Measurements from ENCODE around the gene CEACAM16.

CEACAM16 gene

GRCh38 chr19:44759083-44759804, 60.3 kb downstream of the CEACAM16 start:
- no peak for ATAC-seq (replicated peaks; ENCODE audit: extremely low read depth, poor library complexity, severe bottlenecking)
- Mint-ChIP-seq H3K9me3 (no peaks in the 10 kb centered on the region), H3K27me3 (no peaks in the 10 kb centered on the region), H3K4me3 (peak overlapping the region; percentile 50), H3K4me1 (peaks cover 30% of the 10 kb centered on the region), H3K36me3 (ENCODE audit: insufficient read depth) (peaks cover 32% of the 10 kb centered on the region), H3K27ac (ENCODE audit: low read depth) (peak overlapping the region; percentile 93)
- DNase-seq (ENCODE audit: low spot score in 2 of 2): no peak
